Colon (tissue), 2 donors: ENCODE data around the gene NPL.

Experiments used
- FAIRE-seq: peaks from 2 replicates; lab custom pipeline; 2012; peaks lifted over from hg19 to GRCh38; lab: Jason Lieb, UNC
- donor health status: control.
- donor health status: control.

Gene NPL

GRCh38 chr1:182869241-182869666, 79.7 kb downstream of the NPL start:
- no peak for FAIRE-seq

GRCh38 chr1:182872881-182873280, 83.3 kb downstream of the NPL start:
- no peak for FAIRE-seq

GRCh38 chr1:182875889-182876288, 86.3 kb downstream of the NPL start:
- no peak for FAIRE-seq

- no peak for FAIRE-seq
Observed at GRCh38 chr1:182877331-182877730, 87.8 kb downstream of the NPL start.

GRCh38 chr1:182877842-182878241, 88.3 kb downstream of the NPL start:
- no peak for FAIRE-seq
